Fibroblast of lung (primary cell): ENCODE data around the gene SRGAP1.

Experiments
- EZH2 ChIP-seq: IDR thresholded peaks from 2 replicates; pipeline ENCODE4 v1.5.1; 2012; ENCODE audit warnings: low read length, control low read depth, mild to moderate bottlenecking; ENCODE audit errors: missing control alignments
- TF ChIP-seq, protein P1 (sequence below), 2 donors: IDR thresholded peaks in 1 of 2; conservative IDR thresholded peaks in 1 of 2; 1 replicate in 1 of 2; 2 replicates in 1 of 2; pipeline ENCODE4 v1.5.1; 2011 to 2012; ENCODE audit warnings: low read length in 2 of 2, control low read depth in 1 of 2, inconsistent platforms in 1 of 2, low read depth in 1 of 2, mild to moderate bottlenecking in 1 of 2

DNA sequence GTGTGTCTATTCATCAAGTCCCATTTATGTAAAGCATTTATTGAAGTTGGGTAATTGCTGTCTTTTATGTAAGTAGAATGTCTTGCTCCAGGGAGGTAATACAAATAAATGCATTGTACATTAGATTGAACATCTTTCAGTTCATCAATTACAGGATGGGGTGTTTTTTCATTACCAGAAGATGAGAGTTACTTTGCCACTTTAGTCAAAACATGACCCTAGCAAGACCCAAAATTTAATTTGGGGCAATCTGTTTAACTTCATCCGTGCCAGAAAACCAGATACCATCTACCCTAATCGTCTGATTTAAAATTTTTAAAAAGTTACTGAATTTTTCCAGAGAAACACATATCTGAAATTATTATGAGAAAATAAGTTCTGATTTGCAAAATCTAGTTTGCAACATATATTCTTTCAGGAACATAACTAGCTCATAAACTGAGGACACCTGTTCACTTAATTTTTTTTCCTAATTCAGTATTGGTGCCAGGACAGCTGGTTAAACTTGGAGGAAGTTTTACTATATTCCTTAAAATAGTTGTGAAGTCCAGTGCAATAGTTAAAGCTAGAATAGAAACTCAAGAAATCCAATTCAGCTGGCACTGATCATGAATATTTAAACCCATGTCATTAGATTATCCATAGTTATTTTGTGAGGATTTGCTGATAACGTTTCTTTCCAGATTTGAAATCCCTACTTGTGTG lies 114.5 kb downstream of the SRGAP1 start:
- TF ChIP-seq, protein P1, sequence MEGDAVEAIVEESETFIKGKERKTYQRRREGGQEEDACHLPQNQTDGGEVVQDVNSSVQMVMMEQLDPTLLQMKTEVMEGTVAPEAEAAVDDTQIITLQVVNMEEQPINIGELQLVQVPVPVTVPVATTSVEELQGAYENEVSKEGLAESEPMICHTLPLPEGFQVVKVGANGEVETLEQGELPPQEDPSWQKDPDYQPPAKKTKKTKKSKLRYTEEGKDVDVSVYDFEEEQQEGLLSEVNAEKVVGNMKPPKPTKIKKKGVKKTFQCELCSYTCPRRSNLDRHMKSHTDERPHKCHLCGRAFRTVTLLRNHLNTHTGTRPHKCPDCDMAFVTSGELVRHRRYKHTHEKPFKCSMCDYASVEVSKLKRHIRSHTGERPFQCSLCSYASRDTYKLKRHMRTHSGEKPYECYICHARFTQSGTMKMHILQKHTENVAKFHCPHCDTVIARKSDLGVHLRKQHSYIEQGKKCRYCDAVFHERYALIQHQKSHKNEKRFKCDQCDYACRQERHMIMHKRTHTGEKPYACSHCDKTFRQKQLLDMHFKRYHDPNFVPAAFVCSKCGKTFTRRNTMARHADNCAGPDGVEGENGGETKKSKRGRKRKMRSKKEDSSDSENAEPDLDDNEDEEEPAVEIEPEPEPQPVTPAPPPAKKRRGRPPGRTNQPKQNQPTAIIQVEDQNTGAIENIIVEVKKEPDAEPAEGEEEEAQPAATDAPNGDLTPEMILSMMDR (conservative IDR thresholded peaks at IDR 0.05 in 1 of 2, IDR thresholded peaks at IDR 0.05 in 1 of 2; ENCODE audit: low read depth in 1 of 2, low read length in 2 of 2), result no peak
- TF ChIP-seq EZH2, result no peak
